ENCODE data around the gene MAPKAP1.

The MAPKAP1 gene

GRCh38 chr9:125532412-125532811 is 174.6 kb downstream of the MAPKAP1 start:
- Histone ChIP-seq H3K36me3 (ENCODE audit: insufficient read depth, low read length) (no peaks in the 10 kb centered on the region), H3K27ac (no peak overlapping the region), H3K4me3 (no peak overlapping the region), H3K9me3 (ENCODE audit: low read depth, low read length) (no peaks in the 10 kb centered on the region), H3K9ac (ENCODE audit: insufficient read length) (no peak overlapping the region)
- DNase-seq (ENCODE audit: low read depth, low spot score) = no peak
- no peak for TF ChIP-seq POLR2AphosphoS5 (IDR thresholded peaks at IDR 0.05; ENCODE audit: borderline replicate concordance, low read depth, low read length)
- TF ChIP-seq FOXP2 (optimal IDR thresholded peaks at IDR 0.05; ENCODE audit: control extremely low read depth, extremely low read length, insufficient read depth) = no peak
- no peak for TF ChIP-seq EZH2 (IDR thresholded peaks at IDR 0.05)

- DNase-seq (ENCODE audit: low read depth, low spot score) = no peak
- TF ChIP-seq FOXP2 (optimal IDR thresholded peaks at IDR 0.05; ENCODE audit: control extremely low read depth, extremely low read length, insufficient read depth) = no peak
- TF ChIP-seq EZH2 (IDR thresholded peaks at IDR 0.05) = no peak
- TF ChIP-seq POLR2AphosphoS5 (IDR thresholded peaks at IDR 0.05; ENCODE audit: borderline replicate concordance, low read depth, low read length) = no peak
- Histone ChIP-seq H3K4me3 (no peak overlapping the region), H3K36me3 (ENCODE audit: insufficient read depth, low read length) (no peaks in the 10 kb centered on the region), H3K27ac (no peak overlapping the region), H3K9ac (ENCODE audit: insufficient read length) (no peak overlapping the region), H3K9me3 (ENCODE audit: low read depth, low read length) (no peaks in the 10 kb centered on the region)
These were observed 177.2 kb downstream of the MAPKAP1 start for GRCh38 chr9:125529589-125530515.

- TF ChIP-seq EZH2 (IDR thresholded peaks at IDR 0.05) (no peak), FOXP2 (optimal IDR thresholded peaks at IDR 0.05; ENCODE audit: control extremely low read depth, extremely low read length, insufficient read depth) (no peak), POLR2AphosphoS5 (IDR thresholded peaks at IDR 0.05; ENCODE audit: borderline replicate concordance, low read depth, low read length) (no peak)
- Histone ChIP-seq H3K4me3 (no peak overlapping the region), H3K36me3 (ENCODE audit: insufficient read depth, low read length) (no peaks in the 10 kb centered on the region), H3K27ac (no peak overlapping the region), H3K9ac (ENCODE audit: insufficient read length) (no peak overlapping the region), H3K9me3 (ENCODE audit: low read depth, low read length) (no peaks in the 10 kb centered on the region)
- no peak for DNase-seq (ENCODE audit: low read depth, low spot score)
These were observed 177.9 kb downstream of the MAPKAP1 start for GRCh38 chr9:125529107-125529506.

- Histone ChIP-seq H3K27ac (no peak overlapping the region), H3K9me3 (ENCODE audit: low read depth, low read length) (no peaks in the 10 kb centered on the region), H3K36me3 (ENCODE audit: insufficient read depth, low read length) (no peaks in the 10 kb centered on the region), H3K4me3 (no peak overlapping the region), H3K9ac (ENCODE audit: insufficient read length) (no peak overlapping the region)
- DNase-seq (ENCODE audit: low read depth, low spot score) = no peak
- no peak for TF ChIP-seq POLR2AphosphoS5 (IDR thresholded peaks at IDR 0.05; ENCODE audit: borderline replicate concordance, low read depth, low read length)
- no peak for TF ChIP-seq EZH2 (IDR thresholded peaks at IDR 0.05)
These were observed 179.5 kb downstream of the MAPKAP1 start for GRCh38 chr9:125527471-125528002.

- no peaks in the 10 kb centered on the region for H3K36me3 ChIP-seq (ENCODE audit: insufficient read depth, low read length)
- DNase-seq (ENCODE audit: low read depth, low spot score) = no peak
- H3K9ac ChIP-seq (ENCODE audit: insufficient read length) = no peak overlapping the region
- TF ChIP-seq FOXP2 (optimal IDR thresholded peaks at IDR 0.05; ENCODE audit: control extremely low read depth, extremely low read length, insufficient read depth) = no peak
- no peak for TF ChIP-seq EZH2 (IDR thresholded peaks at IDR 0.05)
- TF ChIP-seq POLR2AphosphoS5 (IDR thresholded peaks at IDR 0.05; ENCODE audit: borderline replicate concordance, low read depth, low read length) = no peak
- no peak overlapping the region for H3K27ac ChIP-seq
- H3K9me3 ChIP-seq (ENCODE audit: low read depth, low read length) = no peaks in the 10 kb centered on the region
- H3K4me3 ChIP-seq = no peak overlapping the region
These were observed 180.9 kb downstream of the MAPKAP1 start for GRCh38 chr9:125525921-125526631.

GRCh38 chr9:125524583-125525355 is 182.2 kb downstream of the MAPKAP1 start:
- H3K9ac ChIP-seq (ENCODE audit: insufficient read length) = no peak overlapping the region
- no peak overlapping the region for H3K4me3 ChIP-seq
- H3K9me3 ChIP-seq (ENCODE audit: low read depth, low read length) = no peaks in the 10 kb centered on the region
- H3K36me3 ChIP-seq (ENCODE audit: insufficient read depth, low read length) = no peaks in the 10 kb centered on the region
- H3K27ac ChIP-seq = no peak overlapping the region
- no peak for DNase-seq (ENCODE audit: low read depth, low spot score)
- TF ChIP-seq EZH2 (IDR thresholded peaks at IDR 0.05) = no peak
- no peak for TF ChIP-seq POLR2AphosphoS5 (IDR thresholded peaks at IDR 0.05; ENCODE audit: borderline replicate concordance, low read depth, low read length)
- no peak for TF ChIP-seq FOXP2 (optimal IDR thresholded peaks at IDR 0.05; ENCODE audit: control extremely low read depth, extremely low read length, insufficient read depth)

GRCh38 chr9:125523681-125524080 is 183.3 kb downstream of the MAPKAP1 start:
- no peaks in the 10 kb centered on the region for H3K9me3 ChIP-seq (ENCODE audit: low read depth, low read length)
- no peak for DNase-seq (ENCODE audit: low read depth, low spot score)
- no peak overlapping the region for H3K9ac ChIP-seq (ENCODE audit: insufficient read length)
- H3K4me3 ChIP-seq = no peak overlapping the region
- no peak for TF ChIP-seq EZH2 (IDR thresholded peaks at IDR 0.05)
- TF ChIP-seq POLR2AphosphoS5 (IDR thresholded peaks at IDR 0.05; ENCODE audit: borderline replicate concordance, low read depth, low read length) = no peak
- TF ChIP-seq FOXP2 (optimal IDR thresholded peaks at IDR 0.05; ENCODE audit: control extremely low read depth, extremely low read length, insufficient read depth) = no peak
- H3K27ac ChIP-seq = no peak overlapping the region
- H3K36me3 ChIP-seq (ENCODE audit: insufficient read depth, low read length) = no peaks in the 10 kb centered on the region

GRCh38 chr9:125522328-125522725 is 184.7 kb downstream of the MAPKAP1 start:
- Histone ChIP-seq H3K36me3 (ENCODE audit: insufficient read depth, low read length) (no peaks in the 10 kb centered on the region), H3K9me3 (ENCODE audit: low read depth, low read length) (no peaks in the 10 kb centered on the region), H3K4me3 (no peak overlapping the region), H3K9ac (ENCODE audit: insufficient read length) (no peak overlapping the region), H3K27ac (no peak overlapping the region)
- no peak for TF ChIP-seq FOXP2 (optimal IDR thresholded peaks at IDR 0.05; ENCODE audit: control extremely low read depth, extremely low read length, insufficient read depth)
- no peak for TF ChIP-seq EZH2 (IDR thresholded peaks at IDR 0.05)
- TF ChIP-seq POLR2AphosphoS5 (IDR thresholded peaks at IDR 0.05; ENCODE audit: borderline replicate concordance, low read depth, low read length) = no peak
- DNase-seq (ENCODE audit: low read depth, low spot score) = no peak
